CD4-positive, alpha-beta memory T cell (primary cell): ENCODE results near the gene SNORC. TPM values are rescaled to one million over a fixed set of nuclear protein-coding genes. Genes with fewer than 3 reads are reported as not detected.
A peak's percentile ranks its signal among the peaks of the same experiment; 100 is the strongest.

Source experiments
- CTCF ChIA-PET: fragments of 350-600 bp; sonication (Branson Sonifier 250); formaldehyde crosslinking; loops from one replicate; lab custom pipeline; 2021; ENCODE audit warnings: inconsistent platforms; ENCODE audit not compliant: partially characterized antibody; lab: Charles Lee
- POLR2A ChIA-PET: fragments of 350-600 bp; sonication (Branson Sonifier 250); formaldehyde crosslinking; loops from one replicate; lab custom pipeline; 2021; ENCODE audit not compliant: partially characterized antibody; lab: Charles Lee
- DNase-seq, 5 donors: peaks; one replicate each; pipeline versions ENCODE4 v3.0.0 to v3.0.0-alpha.2; 2020 to 2022; ENCODE audit warnings: mixed read lengths in 1 of 5
- H3K27ac ChIP-seq: one replicate; pipeline ENCODE4 v1.7.0; 2013; ENCODE audit warnings: low read depth, low read length
- H3K27me3 ChIP-seq: 2 replicates; pipeline ENCODE4 v1.7.0; 2013; ENCODE audit warnings: mild to moderate bottlenecking, low read length, moderate library complexity; ENCODE audit not compliant: insufficient read depth
- H3K36me3 ChIP-seq: 2 replicates; pipeline ENCODE4 v1.7.0; 2013; ENCODE audit warnings: mild to moderate bottlenecking, low read length, moderate library complexity; ENCODE audit not compliant: insufficient read depth
- H3K4me1 ChIP-seq: 2 replicates; pipeline ENCODE4 v1.7.0; 2013; ENCODE audit warnings: mild to moderate bottlenecking, low read length, moderate library complexity; ENCODE audit not compliant: insufficient read depth
- H3K4me3 ChIP-seq, 2 donors: one replicate each; pipeline ENCODE4 v1.7.0; 2013; ENCODE audit warnings: low read length in 2 of 2, mild to moderate bottlenecking in 1 of 2
- H3K9me3 ChIP-seq, 2 donors: one replicate each; pipeline ENCODE4 v1.7.0; 2013; ENCODE audit warnings: low read length in 2 of 2, control low read depth in 1 of 2; ENCODE audit not compliant: control insufficient read depth in 1 of 2
- H3K27ac Mint-ChIP-seq, 7 donors: one replicate each; pipeline ENCODE4 v1.8.0; 2020 to 2021; ENCODE audit warnings: mixed read lengths in 7 of 7, mild to moderate bottlenecking in 6 of 7, inconsistent platforms in 3 of 7, moderate library complexity in 3 of 7
- H3K27me3 Mint-ChIP-seq, 2 donors: one replicate each; pipeline ENCODE4 v1.8.0; 2020 to 2021; ENCODE audit warnings: mixed read lengths in 2 of 2
- H3K36me3 Mint-ChIP-seq, 2 donors: one replicate each; pipeline ENCODE4 v1.8.0; 2020 to 2021; ENCODE audit warnings: mixed read lengths in 2 of 2, inconsistent platforms in 1 of 2, mild to moderate bottlenecking in 1 of 2
- H3K4me1 Mint-ChIP-seq, 4 donors: one replicate each; pipeline ENCODE4 v1.8.0; 2020 to 2021; ENCODE audit warnings: mixed read lengths in 4 of 4, mild to moderate bottlenecking in 1 of 4
- H3K4me3 Mint-ChIP-seq, 8 donors: one replicate each; pipeline ENCODE4 v1.8.0; 2020 to 2021; ENCODE audit warnings: mixed read lengths in 8 of 8, mild to moderate bottlenecking in 7 of 8, moderate library complexity in 6 of 8, inconsistent platforms in 3 of 8
- H3K9me3 Mint-ChIP-seq, 8 donors: one replicate each; pipeline ENCODE4 v1.8.0; 2020 to 2021; ENCODE audit warnings: mixed read lengths in 8 of 8, mild to moderate bottlenecking in 5 of 8, inconsistent platforms in 3 of 8, moderate library complexity in 1 of 8
- intact Hi-C: fragments of 100-400 bp; cut with micrococcal nuclease; formaldehyde crosslinking; loops from one replicate; pipeline ENCODE4 v1.15.1; 2023
- polyA plus RNA-seq, 2 donors: library from polyadenylated mRNA; unstranded; fragments of 300-500 nt; fragmentation: Illumina TruSeq; gene quantifications; one replicate each; pipeline ENCODE4 v1.2.3, GENCODE V29; 2021
- total RNA-seq, 2 experiments: library from RNA; stranded (reverse); gene quantifications; one replicate each; pipeline ENCODE4 v1.2.3, GENCODE V29; 2021

The SNORC gene
- total and polyA plus RNA-seq, 4 experiments from 2014 or later, result 0.14 to 1.5 (median 1.4) TPM; not detected in 1

DNA sequence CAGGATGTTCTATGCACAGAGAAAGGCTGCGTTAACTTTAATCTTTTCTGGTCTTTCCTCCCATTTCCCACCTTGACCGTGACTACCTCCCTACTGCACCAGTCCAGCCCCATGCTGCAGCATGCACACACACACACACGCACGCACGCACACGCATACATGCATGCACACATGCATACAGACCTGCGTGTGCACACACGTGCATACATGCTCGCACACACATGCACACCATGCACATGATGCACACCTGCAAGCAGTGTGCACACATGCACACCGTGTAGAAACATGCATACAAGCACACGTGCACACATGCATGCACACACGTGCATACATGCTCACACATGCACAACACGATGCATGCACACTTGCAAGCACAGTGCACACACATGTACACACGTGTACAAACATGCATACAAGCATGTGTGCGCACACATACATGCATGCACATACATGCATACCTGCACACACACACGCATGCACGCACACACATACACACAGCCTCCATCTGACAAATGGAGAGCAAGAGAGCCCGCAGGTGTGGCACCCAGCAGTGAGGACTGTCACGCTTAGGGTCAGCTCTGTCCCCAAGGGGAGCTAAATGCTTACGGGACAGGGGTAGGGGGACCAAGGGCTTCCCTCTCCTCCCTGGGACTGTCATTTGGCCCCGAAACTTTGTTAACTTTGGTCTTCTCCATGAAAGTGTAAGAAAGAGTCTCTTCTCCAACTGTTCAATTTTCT is 18.2 kb downstream of the SNORC start:
- peaks cover 0 to 1% (median 0%) of the 10 kb centered on the region in 4 donors for H3K4me1 Mint-ChIP-seq
- H3K27me3 Mint-ChIP-seq, result peaks cover 17 to 22% of the 10 kb centered on the region in 2 donors
- Histone ChIP-seq H3K9me3 (no peaks in the 10 kb centered on the region), H3K36me3 (no peaks in the 10 kb centered on the region), H3K27me3 (peaks cover 4% of the 10 kb centered on the region), H3K27ac (no peak overlapping the region), H3K4me3 (no peak overlapping the region), H3K4me1 (no peaks in the 10 kb centered on the region)
- ChIA-PET CTCF (no interaction called here), POLR2A (no interaction called here)
- intact Hi-C loops, result no loop called here
- no peak overlapping the region for H3K27ac Mint-ChIP-seq
- H3K4me3 Mint-ChIP-seq, result no peak overlapping the region
- H3K36me3 Mint-ChIP-seq, result no peaks in the 10 kb centered on the region
- DNase-seq, result peak in 1 of 5 donors; percentile 10
- H3K9me3 Mint-ChIP-seq, result no peaks in the 10 kb centered on the region

GRCh38 chr2:232888839-232889529 is 18.9 kb downstream of the SNORC start:
- H3K36me3 ChIP-seq, result no peaks in the 10 kb centered on the region
- H3K4me1 Mint-ChIP-seq, result peaks cover 0 to 1% (median 0%) of the 10 kb centered on the region in 4 donors
- H3K4me3 ChIP-seq, result no peak overlapping the region
- H3K27me3 ChIP-seq, result peaks cover 4% of the 10 kb centered on the region
- ChIA-PET CTCF (no interaction called here), POLR2A (no interaction called here)
- no peaks in the 10 kb centered on the region for H3K4me1 ChIP-seq
- H3K27ac ChIP-seq, result no peak overlapping the region
- intact Hi-C loops, result no loop called here
- H3K9me3 ChIP-seq, result no peaks in the 10 kb centered on the region
- no peak overlapping the region for H3K4me3 Mint-ChIP-seq
- no peaks in the 10 kb centered on the region for H3K36me3 Mint-ChIP-seq
- no peak overlapping the region for H3K27ac Mint-ChIP-seq
- H3K27me3 Mint-ChIP-seq, result peaks cover 17 to 22% of the 10 kb centered on the region in 2 donors
- H3K9me3 Mint-ChIP-seq, result no peaks in the 10 kb centered on the region
- DNase-seq, result peak in 1 of 5 donors; percentile 5

DNA sequence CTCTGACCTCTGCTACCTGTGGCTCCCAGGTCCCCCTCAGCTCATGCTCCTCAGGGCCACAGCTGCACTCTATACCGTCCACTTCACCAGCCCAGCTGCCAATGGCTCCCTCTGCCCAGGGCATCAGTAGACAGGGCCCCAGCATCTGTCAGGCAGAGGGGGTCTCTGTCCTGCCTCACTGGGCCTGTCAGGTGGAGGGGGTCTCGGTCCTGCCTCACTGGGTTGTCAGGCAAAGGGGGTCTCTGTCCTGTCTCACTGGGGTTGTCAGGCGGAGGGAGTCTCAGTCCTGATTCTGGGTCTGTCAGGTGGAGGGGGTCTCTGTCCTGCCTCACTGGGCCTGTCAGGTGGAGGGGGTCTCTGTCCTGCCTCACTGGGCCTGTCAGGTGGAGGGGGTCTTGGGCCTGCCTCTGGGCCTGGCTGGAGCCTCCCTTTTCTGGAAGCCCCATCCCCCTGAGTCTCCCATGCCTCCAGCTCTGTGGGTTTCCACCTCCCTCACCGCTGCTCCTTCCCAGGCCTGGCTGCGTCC is 19.9 kb downstream of the SNORC start:
- Mint-ChIP-seq H3K9me3 (no peaks in the 10 kb centered on the region), H3K4me1 (peaks cover 0 to 1% (median 0%) of the 10 kb centered on the region in 4 donors), H3K4me3 (no peak overlapping the region), H3K36me3 (no peaks in the 10 kb centered on the region), H3K27me3 (peaks cover 17 to 22% of the 10 kb centered on the region in 2 donors), H3K27ac (no peak overlapping the region)
- CTCF ChIA-PET, result no interaction called here
- Histone ChIP-seq H3K9me3 (no peaks in the 10 kb centered on the region), H3K4me1 (no peaks in the 10 kb centered on the region), H3K27ac (no peak overlapping the region), H3K36me3 (no peaks in the 10 kb centered on the region), H3K4me3 (no peak overlapping the region), H3K27me3 (peaks cover 4% of the 10 kb centered on the region)
- peak in 1 of 5 donors; percentile 25 for DNase-seq
- POLR2A ChIA-PET, result no interaction called here
- intact Hi-C loops, result no loop called here

GRCh38 chr2:232890536-232890895 is 20.5 kb downstream of the SNORC start:
- no peak for DNase-seq

GRCh38 chr2:232890896-232891601 is 21.0 kb downstream of the SNORC start:
- POLR2A ChIA-PET, result no interaction called here
- Histone ChIP-seq H3K4me1 (no peaks in the 10 kb centered on the region), H3K4me3 (no peak overlapping the region), H3K9me3 (no peaks in the 10 kb centered on the region), H3K27ac (no peak overlapping the region), H3K36me3 (no peaks in the 10 kb centered on the region), H3K27me3 (peaks cover 4% of the 10 kb centered on the region)
- CTCF ChIA-PET, result no interaction called here
- H3K9me3 Mint-ChIP-seq, result no peaks in the 10 kb centered on the region
- peaks cover 0 to 1% (median 0%) of the 10 kb centered on the region in 4 donors for H3K4me1 Mint-ChIP-seq
- DNase-seq, result peak in 1 of 5 donors; percentile 28
- no peaks in the 10 kb centered on the region for H3K36me3 Mint-ChIP-seq
- H3K27me3 Mint-ChIP-seq, result peaks cover 17 to 22% of the 10 kb centered on the region in 2 donors
- peak overlapping the region in 1 of 8 donors; percentile 35 for H3K4me3 Mint-ChIP-seq
- no peak overlapping the region for H3K27ac Mint-ChIP-seq
- intact Hi-C loops, result no loop called here

More at GRCh38 chr2:232890536-232890895, 20.5 kb downstream of the SNORC start:
- H3K4me1 Mint-ChIP-seq, result peaks cover 0 to 1% (median 0%) of the 10 kb centered on the region in 4 donors
- H3K27ac Mint-ChIP-seq, result no peak overlapping the region
- peaks cover 17 to 22% of the 10 kb centered on the region in 2 donors for H3K27me3 Mint-ChIP-seq
- H3K36me3 Mint-ChIP-seq, result no peaks in the 10 kb centered on the region
- no peak overlapping the region for H3K27ac ChIP-seq
- no peak overlapping the region for H3K4me3 Mint-ChIP-seq
- CTCF ChIA-PET, result no interaction called here
- POLR2A ChIA-PET, result no interaction called here
- peaks cover 4% of the 10 kb centered on the region for H3K27me3 ChIP-seq
- H3K9me3 Mint-ChIP-seq, result no peaks in the 10 kb centered on the region
- no peaks in the 10 kb centered on the region for H3K4me1 ChIP-seq
- H3K4me3 ChIP-seq, result no peak overlapping the region
- no peaks in the 10 kb centered on the region for H3K36me3 ChIP-seq
- H3K9me3 ChIP-seq, result no peaks in the 10 kb centered on the region
- intact Hi-C loops, result no loop called here

GRCh38 chr2:232891621-232892071 is 21.6 kb downstream of the SNORC start:
- Mint-ChIP-seq H3K4me3 (no peak overlapping the region), H3K27ac (no peak overlapping the region), H3K9me3 (no peaks in the 10 kb centered on the region), H3K36me3 (no peaks in the 10 kb centered on the region), H3K27me3 (peaks cover 17 to 22% of the 10 kb centered on the region in 2 donors), H3K4me1 (peaks cover 0 to 1% (median 0%) of the 10 kb centered on the region in 4 donors)
- H3K27ac ChIP-seq, result no peak overlapping the region
- no peak overlapping the region for H3K4me3 ChIP-seq
- no peak for DNase-seq
- ChIA-PET CTCF (no interaction called here), POLR2A (no interaction called here)
- H3K27me3 ChIP-seq, result peaks cover 4% of the 10 kb centered on the region
- H3K36me3 ChIP-seq, result no peaks in the 10 kb centered on the region
- intact Hi-C loops, result no loop called here
- H3K9me3 ChIP-seq, result no peaks in the 10 kb centered on the region
- no peaks in the 10 kb centered on the region for H3K4me1 ChIP-seq

DNA sequence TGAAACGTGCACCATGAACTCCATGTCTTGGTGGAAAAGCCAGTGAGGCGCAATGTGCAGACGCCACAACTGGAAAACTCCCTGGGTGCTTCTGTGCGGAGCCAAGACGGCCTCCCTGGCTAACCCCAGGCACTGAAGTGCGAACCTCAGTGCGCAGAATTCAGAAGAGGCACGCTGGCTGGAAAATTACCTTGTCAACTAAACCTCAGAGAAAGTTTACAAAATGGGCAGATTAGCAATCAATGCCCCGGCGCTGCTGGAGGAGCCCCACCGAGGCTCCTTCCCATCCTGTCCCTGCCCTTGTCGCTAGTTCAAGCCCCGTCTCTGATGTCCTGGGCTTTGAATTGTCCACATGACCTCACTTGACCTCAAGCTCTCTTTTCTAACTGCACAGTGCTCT is 22.2 kb downstream of the SNORC start:
- no peaks in the 10 kb centered on the region for H3K9me3 Mint-ChIP-seq
- intact Hi-C loops, result no loop called here

More for the DNA sequence above, 22.2 kb downstream of the SNORC start:
- DNase-seq, result no peak
- H3K4me1 ChIP-seq, result no peaks in the 10 kb centered on the region
- ChIA-PET POLR2A (no interaction called here), CTCF (no interaction called here)
- H3K27me3 ChIP-seq, result peaks cover 4% of the 10 kb centered on the region
- Mint-ChIP-seq H3K36me3 (no peaks in the 10 kb centered on the region), H3K4me1 (peaks cover 0 to 1% (median 0%) of the 10 kb centered on the region in 4 donors), H3K4me3 (no peak overlapping the region), H3K27ac (no peak overlapping the region), H3K27me3 (peaks cover 17 to 22% of the 10 kb centered on the region in 2 donors)
- no peaks in the 10 kb centered on the region for H3K36me3 ChIP-seq
- H3K9me3 ChIP-seq, result no peaks in the 10 kb centered on the region
- H3K4me3 ChIP-seq, result no peak overlapping the region
- H3K27ac ChIP-seq, result no peak overlapping the region
